NCI-H446 treated with DMSO at 0.1 percent for 48 hours (cell line): ENCODE measurements around the gene PTPRN2.
"Not testable (repeated sequence)": the region's sequence is repeated elsewhere in the genome, so short reads cannot be mapped to it uniquely, and the experiment has no call there.

Experiments used
- DNase-seq: peaks from one replicate; lab custom pipeline; 2025; lab: John Stamatoyannopoulos, UW

The PTPRN2 gene

DNA sequence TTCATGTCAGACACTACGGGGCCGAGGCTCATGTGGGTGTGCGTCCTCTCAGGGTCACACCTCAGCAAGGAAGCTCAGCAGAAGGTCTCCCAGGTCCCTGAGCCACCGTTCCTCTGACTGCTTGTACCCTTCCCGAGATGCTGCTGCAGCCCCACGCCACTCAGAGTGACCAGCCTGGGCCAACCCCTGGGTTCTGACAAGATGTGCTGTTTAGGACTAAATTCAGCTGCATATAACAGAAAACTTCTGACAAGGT is 738.4 kb downstream of the PTPRN2 start:
- no peak for DNase-seq

DNA sequence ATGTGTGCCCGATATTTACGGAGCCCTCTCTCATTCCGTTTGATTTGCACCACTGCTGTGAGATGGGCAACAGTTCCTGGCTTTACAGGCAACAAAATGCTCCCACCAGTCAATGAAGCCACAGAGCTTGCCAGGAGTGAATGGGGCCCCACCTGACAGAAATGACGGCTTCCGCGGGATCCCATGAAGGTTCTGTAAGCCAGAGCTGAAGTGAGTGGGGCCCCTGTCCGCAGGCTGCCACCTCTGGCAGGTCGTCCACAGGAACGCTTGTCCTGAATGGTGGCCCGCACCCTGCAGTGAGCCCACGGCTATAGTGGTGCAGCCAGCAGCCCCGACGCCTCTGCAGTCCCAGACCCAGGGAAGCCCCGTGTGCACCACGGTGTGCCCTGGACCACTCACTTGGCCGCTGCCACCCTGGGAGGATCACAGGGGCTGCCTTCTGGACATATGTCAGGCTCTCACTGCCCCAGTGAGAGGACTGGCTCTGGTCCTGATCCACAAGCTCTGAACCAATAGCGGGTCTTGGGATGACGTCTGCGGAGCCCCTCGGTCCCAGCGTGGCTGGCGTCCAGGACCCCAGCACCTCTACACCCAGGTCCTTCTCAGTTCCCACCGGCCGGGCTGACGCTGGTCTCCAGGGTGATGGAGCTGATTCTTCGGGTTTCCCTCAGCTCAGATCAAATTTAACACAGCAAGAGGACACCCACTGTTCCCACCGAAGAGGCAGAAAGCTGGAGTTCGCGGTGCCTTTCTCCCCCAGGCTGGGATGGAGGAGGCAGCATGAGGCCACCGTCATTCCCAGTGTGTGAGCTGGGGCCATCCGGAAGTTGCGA is 738.9 kb downstream of the PTPRN2 start:
- no peak for DNase-seq

DNA sequence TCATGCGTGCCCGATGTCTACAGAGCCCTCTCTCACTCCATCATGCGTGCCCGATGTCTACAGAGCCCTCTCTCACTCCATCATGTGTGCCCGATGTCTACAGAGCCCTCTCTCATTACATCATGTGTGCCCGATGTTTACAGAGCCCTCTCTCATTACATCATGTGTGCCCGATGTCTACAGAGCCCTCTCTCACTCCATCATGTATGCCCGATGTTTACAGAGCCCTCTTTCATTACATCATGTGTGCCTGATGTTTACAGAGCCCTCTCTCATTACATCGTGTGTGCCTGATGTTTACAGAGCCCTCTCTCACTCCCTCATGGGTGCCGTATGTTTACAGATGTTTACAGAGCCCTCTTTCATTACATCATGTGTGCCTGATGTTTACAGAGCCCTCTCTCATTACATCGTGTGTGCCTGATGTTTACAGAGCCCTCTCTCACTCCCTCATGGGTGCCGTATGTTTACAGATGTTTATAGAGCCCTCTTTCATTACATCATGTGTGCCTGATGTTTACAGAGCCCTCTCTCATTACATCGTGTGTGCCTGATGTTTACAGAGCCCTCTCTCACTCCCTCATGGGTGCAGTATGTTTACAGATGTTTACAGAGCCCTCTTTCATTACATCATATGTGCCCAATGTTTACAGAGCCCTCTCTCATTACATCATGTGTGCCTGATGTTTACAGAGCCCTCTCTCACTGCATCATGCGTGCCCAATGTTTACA is 739.7 kb downstream of the PTPRN2 start:
- not testable (repeated sequence) for DNase-seq

DNA sequence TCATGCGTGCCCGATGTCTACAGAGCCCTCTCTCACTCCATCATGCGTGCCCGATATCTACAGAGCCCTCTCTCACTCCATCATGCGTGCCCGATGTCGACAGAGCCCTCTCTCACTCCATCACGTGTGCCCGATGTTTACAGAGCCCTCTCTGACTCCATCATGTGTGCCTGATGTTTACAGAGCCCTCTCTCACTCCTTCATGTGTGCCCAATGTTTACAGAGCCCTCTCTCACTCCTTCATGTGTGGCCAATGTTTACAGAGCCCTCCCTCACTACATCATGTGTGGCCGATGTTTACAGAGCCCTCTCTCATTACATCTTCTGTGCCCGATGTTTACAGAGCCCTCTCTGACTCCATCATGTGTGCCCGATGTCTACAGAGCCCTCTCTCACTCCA is 740.9 kb downstream of the PTPRN2 start:
- DNase-seq: not testable (repeated sequence)

DNA sequence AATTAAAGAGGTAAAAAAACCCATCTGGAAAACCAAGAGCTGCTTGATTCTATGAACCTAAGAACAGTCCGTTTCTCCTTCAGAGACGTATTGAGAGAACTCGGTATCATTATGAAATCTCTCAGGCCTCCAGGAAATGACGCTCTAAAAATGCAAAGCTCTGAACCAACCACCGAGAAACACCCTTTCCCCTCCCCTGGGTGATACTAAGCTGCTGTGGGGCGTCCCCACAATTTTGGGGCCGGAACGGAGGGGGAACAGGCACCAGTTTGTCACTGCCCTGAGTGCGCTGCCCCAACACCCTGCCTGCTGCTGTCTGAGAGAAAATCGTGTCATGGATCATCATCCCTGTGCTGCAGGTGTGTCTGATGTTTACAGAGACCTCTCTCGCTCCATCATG is 741.4 kb downstream of the PTPRN2 start:
- DNase-seq: no peak

DNA sequence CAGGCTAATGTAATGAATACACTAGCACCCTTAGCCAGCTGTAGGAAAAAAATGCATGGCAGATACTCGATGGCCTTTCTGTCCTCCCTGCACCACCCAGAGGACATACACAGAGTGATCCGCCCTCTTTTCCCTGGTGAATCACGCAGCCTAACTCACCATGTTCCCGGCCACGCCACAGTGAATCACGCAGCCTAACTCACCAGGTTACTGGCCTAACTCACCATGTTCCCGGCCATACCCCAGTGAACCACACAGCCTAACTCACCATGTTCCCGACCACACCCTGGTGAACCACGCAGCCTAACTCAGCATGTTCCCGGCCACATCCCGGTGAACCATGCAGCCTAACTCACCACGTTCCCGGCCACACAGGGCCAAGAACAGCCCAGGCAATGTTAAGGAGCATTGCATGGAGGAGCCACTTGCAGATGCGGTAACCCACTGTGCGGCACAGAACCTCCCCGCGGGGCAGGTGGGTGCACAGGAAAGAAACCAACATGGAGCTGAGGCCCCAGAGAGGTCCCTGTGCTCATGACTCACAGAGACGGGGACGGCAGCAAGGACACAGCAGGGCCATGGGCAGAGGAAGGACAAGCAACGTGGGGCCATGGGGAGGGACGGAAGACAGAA is 742.3 kb downstream of the PTPRN2 start:
- no peak for DNase-seq

DNA sequence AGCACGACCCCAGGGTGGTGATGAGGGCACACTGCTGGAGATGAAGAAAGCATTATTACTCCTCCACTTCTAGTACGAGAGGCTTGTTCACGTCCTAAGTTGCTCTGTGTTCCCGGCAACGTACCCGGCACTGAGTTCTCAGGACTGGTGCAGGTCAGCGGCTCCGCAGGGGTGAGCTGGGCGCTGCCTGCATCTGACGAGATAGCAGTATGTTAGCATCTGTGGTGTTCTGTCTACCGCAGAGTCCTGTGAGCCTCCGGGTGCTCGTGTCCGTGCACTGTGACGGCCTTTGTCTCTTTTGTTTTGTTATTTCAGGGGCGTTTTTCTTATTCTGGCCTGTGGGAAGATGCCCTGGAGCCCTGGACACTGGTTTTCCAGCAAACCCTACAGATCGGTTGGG is 743.0 kb downstream of the PTPRN2 start:
- no peak for DNase-seq

DNA sequence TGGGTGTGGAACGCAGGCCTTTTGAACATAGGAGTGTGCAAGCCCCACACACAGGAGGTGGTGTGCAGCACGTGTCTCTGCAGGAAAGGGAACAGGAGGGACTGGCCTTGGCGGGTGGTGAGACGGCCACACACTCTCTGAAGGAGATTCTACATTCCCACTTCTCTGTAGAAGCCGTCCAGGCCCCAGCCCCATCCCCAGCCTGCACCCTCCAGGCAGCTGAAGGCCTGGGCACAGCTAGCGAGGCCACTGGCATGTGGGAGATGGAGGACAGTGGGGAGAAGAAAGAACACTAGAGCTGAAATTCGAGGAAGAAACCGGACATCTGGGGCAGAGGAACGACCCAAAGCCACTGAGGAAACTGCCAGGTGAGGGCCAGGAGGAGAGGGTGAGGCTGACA is 743.5 kb downstream of the PTPRN2 start:
- DNase-seq: no peak

DNA sequence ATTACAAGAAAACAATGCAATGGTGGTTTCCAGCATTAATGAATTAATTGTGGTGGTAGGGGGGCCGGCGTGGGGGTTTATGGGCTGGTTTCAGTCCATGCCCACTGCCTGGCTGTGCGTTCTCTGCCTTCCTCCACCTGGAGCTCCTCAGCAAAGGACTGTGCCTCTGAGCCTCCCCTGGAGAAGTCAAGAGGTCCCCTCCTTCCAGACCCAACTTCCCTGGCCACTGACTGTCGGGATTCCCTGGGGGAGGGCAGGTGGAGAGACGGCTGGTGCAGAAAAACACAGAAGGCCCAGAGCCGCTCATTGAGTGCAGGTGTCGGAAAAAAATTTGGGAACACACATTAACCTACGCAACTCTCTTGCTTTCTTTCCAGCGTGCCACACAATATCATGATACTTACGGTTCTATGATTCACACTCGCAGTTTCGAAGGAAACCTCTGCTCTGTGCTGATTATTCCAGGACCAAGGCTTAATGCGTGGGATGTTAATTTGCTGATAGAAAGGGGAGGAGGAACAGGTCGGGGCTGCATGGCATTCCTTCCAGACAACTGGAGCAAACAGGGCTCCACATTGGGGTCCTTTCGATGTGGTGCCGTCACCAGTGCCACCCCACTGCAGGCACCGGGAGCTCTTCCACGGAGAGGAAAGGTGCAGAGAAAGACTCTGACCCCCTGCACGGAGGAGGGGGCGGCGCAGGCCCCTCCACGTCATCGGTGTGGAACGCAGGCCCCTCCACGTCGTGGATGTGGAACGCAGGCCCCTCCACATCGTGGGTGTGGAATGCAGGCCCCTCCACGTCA is 744.1 kb downstream of the PTPRN2 start:
- no peak for DNase-seq

DNA sequence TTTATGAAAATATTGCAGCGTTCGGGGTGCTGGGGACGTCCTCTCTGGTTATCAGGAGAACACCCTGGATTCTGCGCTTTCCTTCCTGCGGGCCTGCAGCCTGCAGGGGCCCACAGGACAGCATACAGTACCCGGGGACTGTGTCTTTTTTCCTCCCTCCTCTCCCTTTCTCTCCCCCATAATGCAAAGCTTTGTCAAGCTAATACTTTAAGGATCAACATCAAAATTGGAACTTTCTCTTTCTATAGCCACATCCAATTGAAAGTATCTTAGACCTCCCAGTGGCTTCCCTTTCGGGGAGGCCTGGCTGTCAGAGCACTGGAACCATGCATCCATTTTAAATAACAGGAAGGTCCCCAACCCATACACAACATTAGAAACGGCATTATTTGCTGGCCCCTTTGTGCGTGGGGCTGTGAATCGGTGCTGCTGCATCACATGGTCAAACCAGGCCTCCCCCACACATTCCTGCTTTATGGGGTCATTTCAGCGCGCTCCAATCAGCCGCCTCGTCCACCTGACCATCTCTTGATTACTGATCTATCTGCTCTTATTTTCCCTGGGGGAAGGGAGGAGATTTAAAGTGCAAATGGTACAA is 745.8 kb downstream of the PTPRN2 start:
- no peak for DNase-seq

DNA sequence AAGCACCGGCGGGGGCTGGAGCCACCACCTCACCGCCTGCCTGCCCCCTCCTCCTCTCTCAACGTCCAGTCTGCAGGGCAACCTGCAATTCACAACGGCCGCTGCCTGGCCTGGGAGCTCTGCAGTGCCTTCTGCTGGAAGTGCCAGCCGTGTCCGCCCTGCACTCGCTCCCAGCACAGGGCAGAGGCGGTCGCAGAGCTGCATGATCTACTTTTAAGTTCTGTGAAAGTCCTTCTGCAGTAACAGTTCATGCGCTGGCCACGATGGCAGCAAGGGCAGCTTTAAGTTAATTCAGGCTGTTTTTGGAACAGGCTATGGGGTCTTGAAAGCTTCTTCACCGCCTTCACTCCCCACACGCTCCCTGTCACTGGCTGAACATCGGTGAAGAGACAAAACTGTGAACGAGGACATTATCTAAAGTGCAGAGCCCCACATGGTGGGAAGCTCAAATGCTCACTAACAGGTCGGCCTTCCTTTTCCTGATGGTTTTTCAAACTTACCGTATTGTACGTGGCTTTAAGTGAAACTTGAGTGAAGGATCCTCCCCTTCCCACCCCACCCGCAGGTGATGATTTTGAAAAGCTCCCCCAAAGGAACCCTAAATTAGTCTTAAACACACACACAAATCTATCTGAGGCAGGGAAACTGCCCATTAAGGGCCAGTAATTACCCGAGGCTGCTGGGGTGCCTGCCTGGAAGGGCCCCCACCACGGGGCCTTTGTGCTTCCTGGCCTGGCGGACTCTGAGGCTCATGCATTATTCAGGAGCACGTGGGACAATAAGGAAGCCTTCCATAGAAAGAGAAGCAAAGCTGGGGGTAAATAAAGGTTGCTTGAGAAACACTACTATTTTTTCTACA is 746.5 kb downstream of the PTPRN2 start:
- DNase-seq: no peak

DNA sequence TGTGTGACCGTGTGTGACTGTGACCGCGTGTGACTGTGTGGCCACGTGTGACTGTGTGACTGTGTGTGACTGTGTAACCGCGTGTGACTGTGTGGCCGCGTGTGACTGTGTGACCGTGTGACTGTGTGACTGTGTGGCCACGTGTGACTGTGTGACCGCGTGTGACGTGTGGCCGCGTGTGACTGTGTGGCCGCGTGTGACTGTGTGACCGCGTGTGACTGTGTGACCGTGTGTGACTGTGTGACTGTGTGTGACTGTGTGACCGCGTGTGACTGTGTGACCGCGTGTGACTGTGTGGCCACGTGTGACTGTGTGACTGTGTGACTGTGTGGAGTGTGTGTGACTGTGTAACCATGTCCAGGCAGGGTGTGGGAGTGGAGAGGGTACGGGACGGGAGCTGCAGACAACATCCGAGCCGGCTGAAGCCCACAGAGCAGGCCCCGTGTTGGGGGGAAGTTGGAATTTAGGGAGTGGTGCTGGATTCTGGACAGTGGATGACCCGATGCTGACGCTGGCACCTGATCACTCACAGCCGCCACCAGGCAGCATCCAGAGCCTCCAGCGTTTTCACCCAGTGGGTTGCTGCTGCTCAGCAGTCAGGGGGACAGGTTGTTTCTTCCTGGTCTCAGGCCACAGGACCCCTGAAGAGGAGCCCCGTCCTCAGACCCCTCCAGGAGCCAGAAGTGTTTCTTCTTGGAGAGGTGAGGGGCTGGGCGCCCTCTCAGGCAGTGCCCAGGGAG is 747.3 kb downstream of the PTPRN2 start:
- DNase-seq: no peak

DNA sequence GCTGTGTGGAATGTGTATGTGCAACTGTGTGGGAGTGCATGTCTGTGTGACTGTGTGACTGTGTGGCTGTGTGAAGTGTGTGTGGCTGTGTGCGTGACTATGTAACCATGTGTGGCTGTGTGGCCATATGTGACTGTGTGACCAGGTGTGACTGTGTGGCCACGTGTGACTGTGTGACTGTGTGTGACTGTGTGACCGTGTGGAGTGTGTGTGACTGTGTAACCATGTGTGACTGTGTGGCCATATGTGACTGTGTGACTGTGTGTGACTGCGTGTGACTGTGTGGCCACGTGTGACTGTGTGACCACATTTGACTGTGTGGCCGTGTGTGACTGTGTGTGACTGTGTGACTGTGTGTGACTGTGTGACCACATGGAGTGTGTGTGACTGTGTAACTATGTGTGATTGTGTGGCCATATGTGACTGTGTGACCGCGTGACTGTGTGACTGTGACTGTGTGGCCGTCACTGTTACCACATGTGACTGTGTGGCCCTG is 747.9 kb downstream of the PTPRN2 start:
- DNase-seq: no peak

DNA sequence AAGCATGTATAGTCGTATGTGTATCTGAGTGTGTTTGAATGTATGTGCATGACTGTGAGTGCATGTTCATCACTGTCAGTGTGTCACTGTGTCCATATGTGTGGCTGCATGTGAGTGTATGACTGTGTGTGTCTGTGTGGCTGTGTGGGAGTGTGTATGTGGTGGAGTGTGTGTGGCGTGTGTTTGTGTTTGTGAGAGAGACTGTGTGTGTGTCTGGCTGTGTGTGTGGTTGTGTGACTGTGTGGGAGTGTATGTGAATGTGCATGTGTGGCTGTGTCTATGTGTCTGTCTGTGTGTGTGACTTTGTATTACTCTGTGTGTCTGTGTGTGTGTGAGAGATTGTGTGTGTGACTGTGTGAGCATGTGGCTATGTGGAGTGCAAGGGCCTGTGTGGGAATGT is 748.4 kb downstream of the PTPRN2 start:
- no peak for DNase-seq

DNA sequence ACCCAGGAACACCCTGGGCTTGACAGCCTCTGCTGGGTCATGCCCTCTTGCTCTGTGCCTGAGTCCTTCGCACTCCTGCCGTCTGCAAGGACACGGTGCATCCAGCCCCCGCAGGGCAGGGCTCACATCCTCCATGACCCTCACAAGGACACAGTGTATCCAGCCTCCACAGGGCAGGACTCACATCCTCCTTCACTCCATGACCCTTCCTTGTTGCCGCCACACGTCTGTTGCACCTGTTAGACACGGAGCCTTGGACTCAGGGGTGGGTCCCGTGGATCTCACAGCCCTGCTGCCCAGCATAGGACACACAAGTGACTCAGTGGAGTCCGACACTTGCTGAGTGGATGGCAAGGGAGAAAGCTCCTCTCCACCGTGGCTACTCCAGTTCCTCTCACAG is 750.1 kb downstream of the PTPRN2 start:
- no peak for DNase-seq

DNA sequence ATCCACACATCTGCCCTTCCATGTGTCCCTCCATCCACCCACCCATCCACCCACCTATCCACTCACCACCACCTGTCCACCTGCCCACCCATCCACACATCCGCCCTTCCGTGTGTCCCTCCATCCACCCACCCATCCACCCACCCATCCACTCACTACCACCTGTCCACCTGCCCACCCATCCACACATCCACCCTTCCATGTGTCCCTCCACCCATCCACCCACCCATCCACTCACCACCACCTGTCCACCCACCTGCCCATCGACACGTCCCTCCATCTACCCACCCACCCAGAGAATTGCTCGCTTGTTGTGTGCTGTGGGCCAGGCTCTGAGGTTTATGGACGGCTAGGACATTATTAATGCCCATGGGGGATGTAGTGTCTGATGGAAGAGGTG is 750.6 kb downstream of the PTPRN2 start:
- DNase-seq: no peak

DNA sequence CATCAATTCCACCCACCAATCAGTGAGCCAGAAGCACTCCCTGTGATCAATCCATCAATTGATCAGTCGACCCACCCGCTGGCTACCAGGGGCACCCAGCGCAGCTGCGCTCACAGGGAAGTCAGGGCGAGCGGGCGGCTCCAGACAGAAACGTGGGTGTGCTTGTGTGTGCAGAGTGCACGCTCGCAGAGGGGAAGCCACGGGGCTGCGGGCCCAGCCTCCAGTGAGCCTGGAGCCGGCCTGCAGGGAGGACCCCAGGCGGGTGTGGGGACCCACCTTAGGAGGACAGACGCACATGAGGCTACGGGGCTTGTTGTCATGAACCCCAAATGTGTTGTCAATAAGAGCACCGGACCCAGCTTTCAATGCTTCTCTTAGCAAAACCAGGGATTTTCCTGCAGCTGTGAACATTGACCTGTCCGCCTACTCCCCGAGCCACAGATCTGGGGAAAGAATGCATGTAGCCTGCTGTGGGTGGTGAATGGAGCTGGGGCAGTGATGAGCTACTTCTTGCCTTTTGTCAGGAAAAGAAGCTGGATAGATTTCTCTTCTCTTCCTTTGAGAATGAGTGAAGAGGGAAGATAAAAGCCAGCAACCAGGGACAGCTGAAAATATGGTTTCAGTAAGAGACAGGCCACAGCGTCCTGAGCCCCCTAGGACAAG is 753.0 kb downstream of the PTPRN2 start:
- no peak for DNase-seq

DNA sequence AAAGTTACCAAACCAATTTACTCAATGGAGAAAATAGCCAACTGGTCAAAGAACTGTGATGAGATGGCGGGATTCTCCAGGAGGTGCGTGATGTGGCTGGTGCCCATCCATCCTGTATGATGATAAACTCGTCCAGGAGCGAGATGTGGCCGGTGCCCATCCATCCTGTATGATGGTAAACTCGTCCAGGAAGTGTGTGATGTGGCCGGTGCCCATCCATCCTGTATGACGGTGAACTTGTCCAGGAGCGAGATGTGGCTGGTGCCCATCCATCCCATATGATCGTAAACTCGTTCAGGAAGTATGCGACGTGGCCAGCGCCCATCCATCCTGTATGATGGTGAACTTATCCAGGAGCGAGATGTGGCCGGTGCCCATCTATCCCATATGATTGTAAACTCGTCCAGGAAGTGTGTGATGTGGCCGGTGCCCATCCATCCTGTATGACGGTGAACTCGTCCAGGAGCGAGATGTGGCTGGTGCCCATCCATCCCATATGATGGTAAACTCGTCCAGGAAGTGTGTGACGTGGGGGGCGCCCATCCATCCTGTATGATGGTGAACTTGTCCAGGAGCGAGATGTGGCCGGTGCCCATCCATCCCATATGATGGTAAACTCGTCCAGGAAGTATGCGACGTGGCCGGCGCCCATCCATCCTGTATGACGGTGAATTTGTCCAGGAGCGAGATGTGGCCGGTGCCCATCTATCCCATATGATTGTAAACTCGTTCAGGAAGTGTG is 754.6 kb downstream of the PTPRN2 start:
- no peak for DNase-seq

DNA sequence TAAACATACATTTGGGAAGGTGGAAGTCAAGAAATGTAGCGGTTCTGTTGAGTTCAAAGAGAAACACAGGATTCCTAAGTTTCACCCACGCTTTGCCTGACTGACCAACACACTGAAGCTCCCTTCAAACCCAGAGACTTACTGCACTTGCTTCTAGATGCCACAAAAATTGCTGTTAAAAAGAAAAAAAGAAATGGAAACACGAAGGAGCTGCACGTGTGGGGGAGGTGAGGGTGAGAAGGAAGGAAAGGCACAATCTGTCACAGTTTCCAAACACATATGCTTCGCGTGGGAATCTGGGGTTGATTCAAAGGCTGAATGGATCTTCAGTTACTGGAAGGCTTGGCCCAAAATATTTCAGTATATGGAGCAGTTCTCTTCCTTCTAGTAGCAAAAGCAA is 755.2 kb downstream of the PTPRN2 start:
- DNase-seq: no peak
